ENCODE data around the gene ATRNL1.

ATRNL1 gene

GRCh38 chr10:115915429-115915828 is 822.3 kb downstream of the ATRNL1 start:
- no peak for DNase-seq

- DNase-seq = no peak
These were observed 825.6 kb downstream of the ATRNL1 start for GRCh38 chr10:115918812-115919211.

- no peak for DNase-seq
These were observed 828.6 kb downstream of the ATRNL1 start for GRCh38 chr10:115921795-115922194.

- DNase-seq = no peak
These were observed 838.1 kb downstream of the ATRNL1 start for GRCh38 chr10:115931309-115931708.

- no peak for DNase-seq
These were observed 838.9 kb downstream of the ATRNL1 start for GRCh38 chr10:115932099-115932498.

- no peak for DNase-seq
These were observed 839.9 kb downstream of the ATRNL1 start for GRCh38 chr10:115933098-115933497.

GRCh38 chr10:115935731-115936130 is 842.6 kb downstream of the ATRNL1 start:
- no peak for DNase-seq

GRCh38 chr10:115936926-115937767 is 844.0 kb downstream of the ATRNL1 start:
- no peak for DNase-seq

GRCh38 chr10:115937768-115938056 is 844.5 kb downstream of the ATRNL1 start:
- no peak for DNase-seq

GRCh38 chr10:115939101-115939854 is 846.1 kb downstream of the ATRNL1 start:
- DNase-seq = no peak

- DNase-seq = no peak
These were observed 848.2 kb downstream of the ATRNL1 start for GRCh38 chr10:115941361-115941771.

- DNase-seq = no peak
These were observed 848.9 kb downstream of the ATRNL1 start for GRCh38 chr10:115942101-115942500.

- no peak for DNase-seq
These were observed 851.4 kb downstream of the ATRNL1 start for GRCh38 chr10:115944538-115944937.

- no peak for DNase-seq
These were observed 852.7 kb downstream of the ATRNL1 start for GRCh38 chr10:115945701-115946445.

- DNase-seq = no peak
These were observed 853.9 kb downstream of the ATRNL1 start for GRCh38 chr10:115947104-115947503.

GRCh38 chr10:115948465-115948864 is 855.3 kb downstream of the ATRNL1 start:
- no peak for DNase-seq

- no peak for DNase-seq
These were observed 856.2 kb downstream of the ATRNL1 start for GRCh38 chr10:115949282-115949844.

- no peak for DNase-seq
These were observed 857.2 kb downstream of the ATRNL1 start for GRCh38 chr10:115950320-115950719.

GRCh38 chr10:115951242-115951641 is 858.1 kb downstream of the ATRNL1 start:
- no peak for DNase-seq

- DNase-seq = no peak
These were observed 860.1 kb downstream of the ATRNL1 start for GRCh38 chr10:115953281-115953680.

- DNase-seq = no peak
These were observed 860.8 kb downstream of the ATRNL1 start for GRCh38 chr10:115953968-115954367.

- DNase-seq = no peak
These were observed 863.3 kb downstream of the ATRNL1 start for GRCh38 chr10:115956225-115957011.

- DNase-seq = no peak
These were observed 863.8 kb downstream of the ATRNL1 start for GRCh38 chr10:115957012-115957399.
